Pons (tissue), 1 donor: ENCODE results near the gene TBCD.

Source experiments
- DNase-seq: peaks from one replicate; pipeline ENCODE4 v3.0.0-alpha.2; 2016; ENCODE audit warnings: low spot score

TBCD gene

DNA sequence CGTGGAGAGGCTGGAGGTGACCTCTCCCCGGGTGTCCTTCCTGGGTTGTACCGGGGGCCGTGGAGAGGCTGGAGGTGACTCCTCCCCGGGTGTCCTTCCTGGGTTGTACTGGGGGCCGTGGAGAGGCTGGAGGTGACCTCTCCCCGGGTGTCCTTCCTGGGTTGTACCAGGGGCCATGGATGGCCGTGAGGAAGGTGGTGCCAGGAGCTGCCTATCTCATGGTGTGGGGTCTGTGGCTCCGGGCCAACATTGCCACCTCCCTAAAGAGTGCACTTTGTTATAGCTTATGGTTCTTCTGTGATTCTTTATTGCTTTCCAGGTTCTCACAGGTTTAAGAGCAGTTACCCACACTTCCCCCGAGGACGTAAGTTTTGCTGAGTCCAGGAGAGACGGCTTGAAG lies 174.2 kb downstream of the TBCD start:
- no peak for DNase-seq

DNA sequence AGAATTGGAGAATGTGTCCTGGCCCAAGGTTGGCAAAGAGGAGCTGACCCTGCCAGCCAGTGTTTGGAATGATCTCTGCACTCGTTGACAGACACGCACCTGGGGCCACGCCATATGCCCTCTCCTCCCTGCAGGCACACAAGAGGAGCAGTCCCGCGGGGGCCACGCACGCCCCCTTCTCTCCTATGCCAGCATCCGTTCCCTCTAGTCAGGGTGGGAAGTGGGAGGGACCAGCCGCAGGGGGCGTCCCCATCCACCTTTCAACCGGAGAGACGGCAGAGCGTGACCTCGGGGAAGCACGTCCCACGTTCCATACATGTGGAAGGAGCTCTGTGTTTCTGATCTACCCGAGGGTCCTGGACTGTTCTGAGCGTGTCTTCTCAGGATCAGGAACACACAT lies 174.9 kb downstream of the TBCD start:
- DNase-seq, result no peak

DNA sequence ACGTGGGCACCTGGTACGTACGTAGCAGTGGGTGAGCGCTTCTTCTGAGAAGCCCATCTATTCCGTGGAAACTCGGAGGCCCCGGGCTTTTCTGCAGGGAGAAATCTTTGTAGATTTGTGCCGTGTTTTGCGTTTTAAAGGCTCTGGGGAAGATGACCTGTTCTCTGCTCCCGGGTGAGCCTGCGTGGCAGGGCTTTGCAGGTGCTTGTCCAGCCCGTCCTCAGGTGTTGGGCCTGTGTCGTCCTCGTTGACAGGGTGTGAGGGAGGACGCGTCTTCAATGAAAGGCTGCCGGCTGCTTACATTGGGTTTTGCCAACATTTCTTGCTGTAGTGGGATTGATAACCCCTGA lies 175.4 kb downstream of the TBCD start:
- DNase-seq, result no peak

DNA sequence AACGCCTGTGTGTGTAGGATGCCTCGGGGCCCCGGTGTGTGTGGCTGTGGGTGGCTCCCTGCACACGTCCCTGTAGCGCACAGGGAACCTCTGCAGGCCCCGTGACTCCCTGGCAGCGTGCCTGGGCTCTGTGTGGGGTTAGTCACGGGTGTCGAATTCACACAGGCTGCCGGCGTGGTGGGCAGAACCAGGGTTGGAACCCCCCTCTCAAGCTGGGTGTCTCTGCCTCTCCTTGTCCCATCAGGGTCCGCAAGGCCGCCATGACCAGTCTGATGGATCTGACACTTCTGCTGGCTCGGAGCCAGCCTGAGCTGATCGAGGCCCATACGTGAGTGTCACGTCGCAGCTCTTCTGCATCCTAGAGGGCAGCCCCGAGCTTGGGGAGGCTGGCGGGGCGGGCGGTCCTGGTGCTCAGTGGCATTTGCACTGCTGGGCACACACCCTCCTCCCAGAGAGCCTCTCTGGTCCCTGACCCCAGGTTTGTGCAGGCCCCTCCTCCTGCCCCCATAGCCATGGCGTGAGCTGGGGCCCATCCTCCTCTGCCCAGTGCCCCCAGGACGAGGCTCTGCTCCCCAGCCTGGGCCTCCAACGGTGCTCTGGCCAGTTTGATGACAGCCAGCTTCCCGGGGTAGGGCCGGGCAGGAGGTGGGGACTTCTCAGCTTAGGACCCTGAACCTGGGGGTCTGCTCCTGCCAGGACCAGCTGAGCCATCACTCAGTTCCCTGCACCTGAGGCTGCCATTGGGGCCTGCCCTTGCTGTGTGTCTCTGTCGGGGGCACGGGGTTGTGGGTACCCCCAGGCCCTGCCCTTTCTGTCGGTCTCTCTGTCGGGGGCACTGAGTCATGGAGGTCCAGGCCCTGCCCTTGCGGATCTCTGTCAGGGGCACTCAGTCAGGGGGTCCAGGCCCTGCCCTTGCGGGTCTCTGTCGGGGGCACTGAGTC lies 176.1 kb downstream of the TBCD start:
- no peak for DNase-seq

DNA sequence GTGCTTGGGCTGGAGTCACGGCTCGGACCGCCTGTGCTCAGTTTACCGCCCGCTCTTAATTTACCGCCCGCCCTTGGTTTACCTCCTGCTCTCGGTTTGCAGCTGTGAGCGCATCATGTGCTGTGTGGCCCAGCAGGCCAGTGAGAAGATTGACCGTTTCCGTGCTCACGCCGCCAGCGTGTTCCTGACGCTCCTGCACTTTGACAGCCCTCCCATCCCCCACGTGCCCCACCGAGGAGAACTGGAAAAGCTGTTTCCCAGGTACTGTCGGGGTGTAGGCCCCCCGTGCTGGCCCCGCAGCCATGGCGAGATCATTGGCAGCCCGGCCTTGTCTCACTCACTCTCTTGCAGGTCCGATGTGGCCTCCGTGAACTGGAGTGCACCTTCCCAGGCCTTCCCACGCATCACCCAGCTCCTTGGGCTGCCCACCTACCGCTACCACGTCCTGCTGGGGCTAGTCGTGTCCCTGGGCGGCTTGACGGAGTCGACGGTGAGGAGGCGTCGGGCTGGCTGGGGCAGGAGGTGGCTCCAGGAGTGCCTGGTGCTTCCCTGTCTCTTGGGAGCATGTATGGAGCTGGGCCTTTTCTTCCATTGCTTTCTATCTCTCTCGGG lies 177.3 kb downstream of the TBCD start:
- DNase-seq, result no peak

DNA sequence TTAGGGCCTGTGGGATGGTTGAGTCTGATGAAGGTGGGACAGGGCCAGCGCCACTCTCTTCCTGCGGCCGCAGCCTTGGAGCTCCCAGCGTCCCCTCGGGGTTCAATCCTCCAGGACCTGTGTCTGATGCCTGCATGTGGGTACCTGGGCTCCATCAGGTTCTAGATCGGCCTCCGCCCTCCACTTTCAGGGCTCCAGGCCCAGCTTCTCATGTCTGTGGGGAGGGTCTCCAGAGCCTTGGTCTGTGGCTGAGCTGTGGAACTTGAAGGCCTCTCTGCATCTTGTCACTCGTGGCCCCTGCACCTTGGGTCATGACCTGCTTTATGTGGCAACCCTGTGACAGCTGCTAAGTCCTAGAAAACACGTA lies 177.8 kb downstream of the TBCD start:
- no peak for DNase-seq

DNA sequence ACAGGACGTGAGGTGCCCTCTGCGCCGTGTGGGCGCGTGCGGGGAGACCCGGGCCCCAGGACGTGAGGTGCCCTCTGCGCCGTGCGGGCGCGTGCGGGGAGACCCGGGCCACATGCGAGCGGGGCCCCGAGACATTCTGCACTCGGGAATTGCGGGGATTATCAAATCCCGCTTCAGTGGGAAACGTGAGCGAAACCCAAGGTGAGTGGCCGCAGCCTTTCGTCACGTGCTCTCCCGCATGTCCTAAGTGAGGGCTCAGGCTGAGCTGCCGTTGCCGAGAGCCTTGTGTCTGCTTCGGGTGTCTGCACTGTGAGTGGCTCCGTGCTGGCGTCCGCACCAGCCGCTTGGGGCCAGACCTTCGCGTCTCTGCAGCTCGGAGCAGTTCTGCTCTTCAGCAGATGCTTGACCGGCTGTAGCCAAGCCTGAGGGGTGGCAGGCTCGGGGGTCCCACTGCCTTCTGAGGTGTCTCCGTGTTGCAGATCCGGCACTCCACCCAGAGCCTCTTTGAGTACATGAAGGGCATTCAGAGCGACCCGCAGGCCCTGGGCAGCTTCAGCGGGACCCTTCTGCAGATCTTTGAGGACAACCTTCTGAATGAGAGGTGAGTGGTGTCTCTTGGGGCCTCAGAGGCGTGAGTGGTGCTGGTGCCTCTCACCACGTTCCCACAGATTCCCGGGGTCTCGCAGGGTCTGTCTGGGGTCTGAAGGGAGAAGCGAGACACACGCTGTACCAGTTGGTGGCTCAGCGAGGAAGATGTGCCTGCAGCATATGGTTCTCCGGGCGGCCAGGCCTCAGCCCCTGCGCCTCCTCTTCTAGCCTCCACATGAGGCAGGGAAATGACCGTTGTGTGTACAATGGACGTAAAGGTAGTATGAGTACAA lies 178.4 kb downstream of the TBCD start:
- no peak for DNase-seq

DNA sequence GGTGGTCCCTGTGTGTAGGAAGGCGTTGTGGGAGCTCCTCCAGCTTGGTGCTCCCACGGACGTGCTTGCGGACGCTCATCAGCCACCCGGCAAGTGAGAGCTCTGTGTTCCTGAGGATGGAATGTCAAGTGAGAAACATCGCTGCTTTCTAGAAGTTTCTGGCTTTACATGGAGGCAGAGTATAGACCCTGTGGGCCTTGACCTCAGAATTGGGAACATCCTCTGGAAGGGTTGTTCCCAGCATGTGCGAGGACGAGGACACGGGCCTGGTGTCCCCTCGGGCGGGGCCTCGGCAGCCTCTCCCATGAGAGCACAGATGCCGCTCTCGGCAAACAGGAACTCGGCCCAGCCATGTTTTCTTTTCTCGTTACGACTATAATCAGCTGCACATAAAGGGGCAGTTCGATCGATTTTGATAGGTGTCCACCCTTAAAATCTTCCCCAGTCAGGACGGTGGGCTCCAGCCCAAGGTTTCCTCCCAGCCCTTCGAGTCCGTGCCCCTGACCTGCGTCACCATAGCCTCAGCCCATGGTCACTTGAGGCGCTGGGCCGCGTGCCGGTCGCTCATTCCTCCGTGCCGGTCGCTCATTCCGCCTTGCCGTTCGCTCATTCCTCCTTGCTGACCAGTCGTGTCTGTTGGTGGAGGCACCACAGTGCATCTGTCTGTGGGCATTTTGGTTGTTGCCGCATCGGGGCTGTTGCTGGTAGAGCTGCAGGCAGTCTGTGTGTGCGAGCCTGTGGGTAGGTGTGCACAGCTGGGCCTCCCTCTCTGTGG lies 179.2 kb downstream of the TBCD start:
- DNase-seq, result no peak

DNA sequence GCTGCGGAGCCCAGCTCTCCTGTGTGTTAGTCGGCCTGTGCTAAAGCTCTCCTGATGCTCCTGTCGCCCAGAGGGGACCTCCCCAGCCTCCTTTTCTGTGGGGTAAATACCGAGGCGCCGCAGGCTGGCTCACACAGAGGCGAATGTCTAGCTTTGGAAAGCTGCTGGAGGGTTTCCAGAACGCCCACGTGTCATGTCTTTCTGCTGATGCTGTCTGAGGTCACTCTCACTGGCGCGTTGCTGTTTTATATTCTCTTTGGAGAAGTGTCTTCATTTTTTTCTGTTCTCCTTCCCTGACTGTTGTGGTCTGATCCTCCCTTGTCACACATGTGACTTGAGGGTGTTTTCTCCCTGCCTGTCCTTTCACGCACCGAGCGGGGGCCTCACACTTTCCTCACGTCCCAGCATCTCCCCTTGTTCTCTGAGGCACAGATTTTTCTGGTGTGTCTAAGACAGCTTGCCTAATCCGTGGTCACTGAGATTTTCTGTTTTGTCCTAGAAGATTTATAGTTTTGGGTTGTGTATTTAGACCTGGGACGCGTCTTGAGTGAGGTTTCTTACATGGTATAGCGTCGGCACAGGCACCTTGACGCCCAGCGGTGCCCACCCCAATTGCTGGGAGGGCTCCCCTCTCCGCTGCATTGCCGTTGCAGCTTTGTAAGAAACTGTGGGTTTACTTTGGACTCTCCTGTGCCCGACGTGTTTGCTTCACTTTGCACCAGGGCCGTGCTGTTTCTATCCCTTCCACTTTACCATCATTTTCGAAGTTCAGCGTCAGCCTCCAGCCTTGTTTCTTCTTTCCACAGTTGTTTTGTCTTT lies 180.0 kb downstream of the TBCD start:
- DNase-seq, result peak; percentile 45

DNA sequence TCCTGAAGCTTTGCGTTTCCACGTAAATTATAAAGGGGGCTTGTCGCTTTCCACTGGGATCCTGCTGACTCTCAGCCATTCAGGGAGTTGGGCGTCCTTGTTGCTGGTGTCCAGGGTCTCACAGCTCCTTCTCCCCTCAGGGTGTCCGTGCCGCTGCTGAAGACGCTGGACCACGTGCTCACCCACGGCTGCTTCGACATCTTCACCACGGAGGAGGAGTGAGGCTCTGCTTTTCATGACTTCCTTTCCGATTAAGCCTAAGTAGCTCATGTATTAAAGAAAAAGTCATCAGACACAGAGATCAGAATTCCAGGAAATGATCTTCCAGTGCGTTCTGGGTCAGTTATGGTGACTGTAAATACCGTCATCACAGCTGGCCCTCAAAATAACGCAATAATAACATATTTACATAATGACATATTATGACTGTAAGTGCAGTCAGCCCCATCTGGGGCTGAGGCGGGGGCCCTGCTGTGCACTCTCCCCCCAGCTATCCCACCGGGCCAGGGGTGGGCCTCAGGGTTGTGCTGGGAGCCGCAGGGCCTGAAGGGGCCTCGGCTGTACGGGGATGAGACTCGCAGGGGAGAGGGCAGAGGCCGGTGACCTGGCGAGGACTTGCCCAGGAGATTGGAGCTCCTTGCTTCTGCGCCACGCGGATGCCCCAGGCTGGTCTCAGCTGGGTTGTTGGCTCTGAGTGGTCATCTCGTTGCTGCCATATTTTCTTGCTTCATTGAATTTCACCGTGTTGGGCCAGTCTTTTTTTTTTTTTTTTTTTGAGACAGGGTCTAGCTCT lies 180.8 kb downstream of the TBCD start:
- no peak for DNase-seq

DNA sequence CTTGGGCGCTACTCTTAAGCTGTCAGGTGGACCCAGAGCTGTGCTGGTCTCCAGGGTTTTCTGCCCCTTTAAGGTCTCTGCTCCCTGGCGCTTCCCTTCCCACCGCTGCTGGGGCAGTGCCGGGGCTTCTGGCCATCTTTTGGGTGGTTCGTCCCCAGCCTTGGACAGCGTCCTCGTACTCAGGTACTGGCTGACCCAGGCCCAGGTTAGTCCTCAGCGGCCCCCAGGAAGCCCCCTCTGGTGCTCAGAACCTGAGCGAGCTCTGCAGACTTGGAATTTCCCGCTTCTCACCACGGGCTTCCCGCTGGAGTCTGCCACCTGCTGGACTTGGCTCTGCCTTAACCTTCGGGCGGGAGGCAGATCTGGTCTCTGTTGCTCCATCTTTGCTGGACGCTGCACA lies 182.0 kb downstream of the TBCD start:
- no peak for DNase-seq

DNA sequence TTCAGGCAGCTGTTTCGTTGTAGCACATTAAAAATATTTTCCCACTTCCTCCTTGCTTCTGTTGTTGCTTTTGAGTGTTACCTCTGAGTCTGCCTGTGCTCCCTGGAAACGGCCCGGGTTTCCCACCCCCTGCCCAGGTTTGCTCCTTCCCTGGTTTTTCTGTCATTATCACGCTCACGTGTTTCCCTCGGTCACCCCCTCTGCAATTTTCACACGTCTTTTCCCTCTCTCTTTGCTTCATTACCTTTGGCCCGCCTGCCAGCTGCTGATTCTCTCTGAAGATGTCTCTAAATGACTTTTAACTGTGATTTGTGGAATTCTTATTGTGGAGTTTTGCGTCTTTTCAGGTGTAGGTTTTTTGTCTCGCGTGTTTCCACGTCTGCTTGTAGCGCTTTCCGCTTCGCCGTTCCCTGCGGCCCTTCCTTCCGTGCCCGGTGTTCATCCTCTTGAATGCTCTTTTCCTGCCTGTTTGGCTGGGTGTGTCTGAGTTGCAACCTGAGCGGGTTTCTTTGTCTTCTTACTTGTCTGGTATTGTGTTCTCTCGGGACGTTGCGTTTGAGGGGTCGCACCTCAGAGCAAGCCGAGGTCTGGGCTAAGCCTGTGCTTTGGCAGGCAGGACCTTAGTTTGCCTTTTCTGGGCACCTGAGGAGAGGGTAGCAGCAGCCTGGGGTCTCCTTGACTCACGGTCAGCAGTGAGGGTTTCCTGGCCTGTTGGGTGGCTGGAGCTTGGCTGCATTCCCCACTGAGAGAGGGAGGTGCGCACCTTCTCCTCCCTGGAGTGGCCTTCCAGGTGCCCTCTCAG lies 184.3 kb downstream of the TBCD start:
- DNase-seq, result no peak

DNA sequence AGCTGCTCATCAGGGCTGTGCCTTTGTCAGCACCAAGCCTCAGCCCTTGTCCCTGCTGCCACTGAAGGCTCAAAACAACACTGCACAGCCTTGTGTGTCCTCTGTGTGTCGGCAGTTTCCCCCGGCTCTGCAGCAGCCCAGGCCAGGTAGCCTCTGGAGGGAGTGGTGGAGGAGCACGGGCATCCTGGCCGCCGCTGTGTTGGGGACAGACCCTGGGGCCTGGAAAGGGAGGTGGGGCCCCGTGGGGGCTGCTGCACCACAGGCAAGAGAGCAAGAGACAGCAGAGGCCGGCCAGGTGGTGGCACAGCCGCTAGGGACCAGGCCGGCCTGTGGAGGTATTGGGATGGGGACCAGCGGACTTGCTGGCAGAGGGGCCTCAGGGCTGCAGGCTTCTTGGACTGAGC lies 184.9 kb downstream of the TBCD start:
- no peak for DNase-seq

DNA sequence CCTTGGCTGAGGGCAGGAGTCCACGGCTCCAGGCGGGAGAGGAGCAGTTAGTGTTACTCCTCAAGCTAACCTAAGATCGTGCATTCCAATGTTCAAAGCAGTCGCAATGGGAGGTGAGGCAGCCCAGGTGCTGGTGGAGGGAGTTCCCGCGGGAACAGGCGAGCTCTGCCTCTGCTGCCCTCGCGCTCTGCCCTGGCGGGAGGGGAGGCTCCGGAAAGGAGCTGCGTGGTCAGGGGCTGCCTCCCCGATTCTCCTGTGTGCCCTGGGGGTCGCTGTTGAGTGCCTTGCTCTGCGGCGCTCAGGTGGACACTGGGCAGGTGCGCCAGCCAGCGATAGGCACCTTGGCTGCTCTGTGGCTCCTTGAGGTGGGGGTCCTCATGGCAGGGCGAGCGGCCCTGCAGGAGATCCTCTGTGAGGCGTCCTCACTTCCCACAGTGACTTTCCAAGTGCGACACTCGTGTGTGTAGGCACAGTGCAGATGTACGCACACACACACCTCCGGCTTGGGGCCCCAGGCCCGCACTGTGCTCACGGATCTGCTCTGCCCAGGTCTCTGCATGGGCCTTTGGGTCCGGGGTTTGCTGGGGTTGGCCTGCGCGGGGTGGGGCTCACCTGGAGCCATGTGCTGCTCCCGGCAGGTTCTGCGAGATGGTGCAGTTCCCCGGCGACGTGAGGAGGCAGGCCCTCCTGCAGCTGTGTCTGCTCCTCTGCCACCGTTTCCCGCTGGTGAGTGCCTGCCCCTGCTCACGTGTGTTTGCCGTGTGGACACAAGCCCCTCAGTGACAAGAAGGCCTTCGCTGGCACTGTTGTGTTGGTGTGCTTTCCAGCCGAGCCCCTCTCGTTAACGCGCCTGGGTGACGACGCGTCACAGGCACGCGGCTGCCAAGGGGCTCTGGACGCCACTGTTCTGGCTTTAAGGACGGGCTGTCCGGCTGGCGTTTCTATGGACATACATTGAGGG lies 185.8 kb downstream of the TBCD start:
- no peak for DNase-seq

DNA sequence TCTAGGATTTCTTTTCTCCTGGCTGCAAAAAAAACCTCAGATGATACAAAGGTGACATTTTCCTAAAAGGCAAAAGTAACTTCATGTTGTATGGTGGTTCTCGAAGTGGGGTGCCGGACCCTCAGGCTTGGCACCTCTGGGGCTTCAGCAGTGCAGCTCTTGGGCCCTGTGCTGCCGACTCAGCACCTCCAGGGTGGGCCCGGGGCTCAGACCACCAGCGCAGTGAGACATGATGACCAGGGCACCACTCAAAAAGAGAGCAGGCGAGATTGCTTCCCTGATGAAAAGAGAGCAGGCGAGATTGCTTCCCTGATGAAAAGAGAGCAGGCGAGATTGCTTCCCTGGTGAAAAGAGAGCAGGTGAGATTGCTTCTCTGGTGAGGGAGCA lies 186.6 kb downstream of the TBCD start:
- no peak for DNase-seq

DNA sequence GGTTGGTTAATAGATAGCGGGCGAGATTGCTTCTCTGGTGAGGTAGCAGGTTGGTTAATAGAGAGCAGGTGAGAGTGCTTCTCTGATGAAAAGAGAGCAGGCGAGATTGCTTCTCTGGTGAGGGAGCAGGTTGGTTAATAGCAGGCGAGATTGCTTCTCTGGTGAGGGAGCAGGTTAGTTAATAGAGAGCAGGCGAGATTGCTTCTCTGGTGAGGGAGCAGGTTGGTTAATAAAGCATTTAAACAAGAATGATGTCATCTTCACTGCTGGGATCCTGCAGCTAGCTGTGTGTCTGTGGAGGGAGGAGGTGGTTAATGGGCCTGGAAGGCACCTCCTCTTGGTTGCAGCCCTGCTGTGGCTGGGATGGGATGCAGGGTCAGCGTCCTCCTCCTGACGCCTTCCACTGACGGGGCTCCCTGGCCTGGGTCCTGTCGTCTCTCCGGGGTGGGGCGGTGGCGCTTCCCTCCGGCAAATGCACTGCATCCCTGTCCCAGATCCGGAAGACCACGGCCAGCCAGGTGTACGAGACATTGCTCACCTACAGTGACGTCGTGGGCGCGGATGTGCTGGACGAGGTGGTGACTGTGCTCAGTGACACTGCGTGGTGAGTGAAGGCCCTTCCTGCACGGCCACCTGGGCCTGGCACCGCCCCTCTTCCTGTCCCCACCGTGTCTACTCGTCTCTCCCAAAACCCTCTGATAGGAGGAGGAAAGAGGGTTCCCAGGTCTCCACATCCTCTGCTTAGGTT lies 187.2 kb downstream of the TBCD start:
- DNase-seq, result no peak

DNA sequence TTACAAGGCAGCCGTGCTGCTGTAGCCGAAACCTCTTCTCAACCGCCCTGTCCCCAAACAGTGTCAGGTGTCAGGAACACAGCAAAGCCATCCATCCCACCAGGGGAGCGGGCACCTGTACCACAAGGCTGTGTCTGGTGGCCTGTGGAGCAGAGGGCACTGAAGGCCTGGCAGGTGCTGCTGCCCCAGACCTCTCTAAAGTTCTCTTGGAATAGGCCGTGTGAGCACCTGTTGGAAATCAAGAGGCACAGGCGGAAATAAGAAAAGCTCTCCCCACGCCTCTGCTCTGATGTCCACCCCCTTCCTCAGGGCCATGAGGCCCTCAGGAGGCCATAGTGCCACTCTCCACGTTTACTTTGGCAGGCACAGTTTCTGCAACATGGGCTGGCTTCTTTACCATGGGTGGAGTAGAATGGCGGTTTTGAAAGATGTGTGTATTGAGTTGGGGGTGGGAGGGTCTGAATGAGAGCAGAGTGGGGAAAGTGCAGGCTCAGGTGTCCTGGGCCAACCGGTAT lies 187.8 kb downstream of the TBCD start:
- DNase-seq, result no peak
